CD1c-positive myeloid dendritic cell (primary cell): ENCODE data around the gene SULT1C4.
A peak's percentile ranks its signal among the peaks of the same experiment; 100 is the strongest.
"Not testable (repeated sequence)": the region's sequence is repeated elsewhere in the genome, so short reads cannot be mapped to it uniquely, and the experiment has no call there.

ENCODE experiments used
- DNase-seq: peaks from one replicate; pipeline ENCODE4 v3.0.0-alpha.2; 2016; ENCODE audit errors: extremely low spot score

SULT1C4 gene

DNA sequence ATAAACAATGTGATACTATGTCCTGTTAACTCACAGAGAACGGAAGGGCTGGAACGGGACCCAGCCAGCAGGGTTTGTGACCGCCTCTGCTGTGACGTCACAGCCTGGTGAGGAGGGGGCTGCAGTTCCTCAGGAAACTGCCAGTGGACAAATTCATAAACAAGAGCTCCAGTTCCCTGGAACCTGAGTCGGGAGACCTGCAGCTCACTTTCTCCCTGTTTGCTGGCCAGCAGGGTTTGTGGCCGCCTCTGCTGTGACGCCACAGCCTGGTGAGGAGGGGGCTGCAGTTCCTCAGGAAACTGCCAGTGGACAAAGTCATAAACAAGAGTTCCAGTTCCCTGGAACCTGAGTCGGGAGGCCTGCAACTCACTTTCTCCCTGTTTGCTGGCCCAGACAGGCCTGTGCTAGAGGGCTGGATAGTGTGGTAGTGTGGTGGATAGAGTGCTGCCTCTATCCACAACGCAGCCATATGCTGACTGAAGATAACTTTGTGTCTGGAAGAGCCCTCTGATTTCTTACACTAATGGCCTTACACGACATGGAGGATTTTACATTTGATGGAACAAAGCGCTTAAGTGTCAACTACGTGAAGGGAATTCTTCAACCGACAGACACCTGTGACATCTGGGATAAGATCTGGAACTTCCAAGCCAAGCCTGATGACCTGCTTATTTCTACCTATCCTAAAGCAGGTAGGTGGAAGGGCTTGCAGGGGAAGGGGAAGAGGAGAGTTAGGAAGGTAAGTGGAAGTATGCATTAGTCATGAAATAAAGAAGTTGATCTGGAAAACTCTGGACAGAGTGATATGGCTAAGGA, at the start of gene SULT1C4:
TSS of gene SULT1C4 (plus strand) at position 140 of the 816 bp plus-strand sequence. CDS start at position 524, 384 bp downstream.
- DNase-seq: peak; percentile 22

DNA sequence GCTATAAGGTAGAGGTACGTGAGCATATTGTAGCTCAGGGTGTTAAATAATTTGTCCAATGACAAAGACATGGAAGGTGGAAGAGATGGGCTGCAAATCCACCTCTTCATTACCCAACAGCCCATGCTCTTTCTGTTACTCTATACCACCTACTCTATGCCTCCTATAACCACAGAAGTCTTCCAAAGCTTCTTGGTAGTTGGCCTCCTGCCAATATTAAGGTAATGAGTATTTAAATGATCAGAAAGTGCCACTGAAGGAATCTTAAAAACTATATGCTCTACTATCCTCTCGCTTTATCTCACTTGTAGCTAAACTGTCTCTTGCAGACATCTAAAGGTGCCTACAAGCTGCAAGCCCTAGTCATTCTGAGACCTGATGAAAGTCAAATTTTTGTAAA, 48.0 kb upstream of the SULT1C4 start:
- no peak for DNase-seq

DNA sequence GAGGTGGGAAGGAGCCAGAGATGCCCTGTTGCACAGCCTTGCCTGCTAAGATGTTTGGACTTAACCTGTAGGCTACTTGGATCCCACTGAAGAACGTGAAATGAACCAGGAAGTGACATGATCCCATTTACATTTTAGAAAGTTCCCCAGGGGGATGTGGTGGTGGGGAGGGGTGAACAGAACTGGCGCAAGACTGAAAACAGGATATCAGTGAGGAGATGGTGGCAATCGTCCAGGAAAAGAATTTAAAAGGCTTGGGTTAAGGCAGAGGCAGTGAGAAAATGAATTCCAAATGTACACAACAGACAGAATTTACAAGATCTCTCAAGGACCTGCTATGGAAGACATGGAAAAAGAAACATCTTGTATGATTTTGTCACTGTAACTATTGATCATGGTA, 46.8 kb upstream of the SULT1C4 start:
- DNase-seq: no peak

DNA sequence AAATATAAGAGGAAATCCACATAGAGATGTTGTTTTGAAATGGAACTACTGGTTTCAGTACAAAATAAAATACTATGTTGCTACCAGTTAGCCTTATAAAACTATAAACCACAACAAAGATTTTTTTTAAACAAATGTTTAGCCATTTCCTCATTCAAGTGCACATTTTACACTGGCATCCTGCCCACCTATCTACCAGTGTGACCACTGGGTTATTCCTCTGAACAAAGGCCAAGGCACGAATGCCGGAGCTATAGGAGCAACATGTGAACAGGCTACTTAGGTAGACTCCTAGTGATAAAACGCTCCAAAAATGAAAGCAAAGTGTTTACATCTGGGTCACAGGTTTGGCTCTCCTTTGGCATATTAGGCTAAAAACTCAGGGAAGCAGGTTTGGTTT, 31.8 kb upstream of the SULT1C4 start:
- no peak for DNase-seq

DNA sequence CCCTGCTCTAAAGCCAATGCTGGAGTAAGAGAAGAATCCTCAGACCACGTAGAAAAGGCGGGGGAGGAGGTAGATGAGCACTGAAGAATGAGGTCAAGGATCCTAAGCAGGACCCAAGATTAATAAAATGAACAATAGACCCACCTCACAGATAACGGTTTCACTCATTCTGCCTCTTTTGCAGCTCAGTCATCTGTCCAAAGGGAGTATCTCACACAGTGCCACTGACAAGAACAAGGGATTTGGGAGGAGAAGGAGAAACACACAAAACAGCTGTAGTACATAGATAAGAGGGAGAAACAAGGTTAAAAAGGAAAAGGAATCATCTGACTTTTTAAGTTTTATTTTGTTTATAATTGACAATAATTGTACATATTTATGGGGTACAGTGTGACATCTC, 30.9 kb upstream of the SULT1C4 start:
- DNase-seq: no peak

DNA sequence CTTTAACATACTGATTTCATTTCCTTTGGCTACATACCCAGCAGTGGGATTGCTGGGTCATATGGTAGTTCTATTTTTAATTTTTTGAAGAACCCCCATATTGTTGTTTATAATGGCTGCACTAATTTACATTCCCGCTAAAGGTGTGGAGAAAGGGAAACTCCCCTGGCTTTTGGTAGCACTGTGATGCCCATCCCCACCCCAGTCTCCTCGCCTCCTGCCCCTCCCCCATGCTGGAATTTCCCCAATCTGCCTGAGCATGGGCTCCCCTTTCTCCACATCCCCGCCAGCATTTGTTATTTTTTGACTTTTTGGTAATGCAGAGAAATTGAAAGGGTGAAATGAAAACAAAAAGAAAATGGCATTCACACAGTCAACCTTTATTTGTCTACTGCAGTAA, 30.0 kb upstream of the SULT1C4 start:
- DNase-seq: no peak

DNA sequence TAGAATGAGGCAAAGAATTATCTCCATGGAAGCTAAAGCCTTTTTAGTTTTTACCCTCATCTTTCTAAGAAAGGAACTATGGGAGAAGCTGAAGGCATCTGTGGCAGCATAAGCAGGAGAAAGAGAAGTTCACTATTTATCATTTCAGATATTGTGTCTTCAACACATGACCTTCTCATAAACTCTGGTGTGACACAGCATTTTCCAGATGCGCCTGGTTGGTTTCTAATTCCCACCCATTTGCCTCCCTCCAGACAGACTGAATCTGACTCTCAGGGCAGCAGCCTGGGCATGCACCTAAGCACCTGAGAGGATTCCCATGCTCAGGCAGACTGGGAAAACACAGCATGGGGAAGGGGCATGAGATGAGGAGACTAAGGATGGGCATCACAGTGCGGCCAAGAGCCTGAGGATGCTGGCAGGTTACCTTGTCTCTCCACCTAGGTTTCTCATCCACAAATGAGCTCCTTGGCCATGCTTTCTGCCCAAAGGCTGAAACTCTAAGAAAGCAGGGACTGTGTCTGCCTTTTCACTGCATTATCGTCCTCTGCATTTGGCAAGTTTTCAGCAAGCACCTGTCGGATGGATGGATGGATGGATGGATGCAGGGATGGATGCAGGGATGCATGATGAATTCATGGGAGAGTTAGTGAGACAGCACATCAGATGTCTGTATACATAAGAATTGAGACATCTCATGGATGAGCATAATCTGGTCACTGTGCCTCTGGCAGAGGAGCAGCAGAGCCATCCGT, 28.8 kb upstream of the SULT1C4 start:
- DNase-seq: no peak

DNA sequence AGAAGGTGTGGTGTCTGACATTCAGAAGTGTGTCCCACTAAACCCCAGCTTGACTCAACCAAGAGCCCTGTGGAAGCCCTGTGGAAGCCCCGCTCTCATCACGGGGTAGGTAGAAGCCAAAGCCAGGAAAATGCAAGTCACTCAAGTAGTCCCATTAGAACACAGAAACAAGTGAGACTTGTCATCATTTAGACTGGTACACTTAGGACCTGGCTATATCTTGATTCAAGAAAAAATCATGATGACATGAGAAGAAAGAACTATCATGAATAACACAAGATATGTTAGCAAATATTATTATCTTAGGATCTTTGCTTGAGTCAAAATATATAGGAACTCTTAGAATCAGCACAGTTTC, 28.2 kb upstream of the SULT1C4 start:
- no peak for DNase-seq

DNA sequence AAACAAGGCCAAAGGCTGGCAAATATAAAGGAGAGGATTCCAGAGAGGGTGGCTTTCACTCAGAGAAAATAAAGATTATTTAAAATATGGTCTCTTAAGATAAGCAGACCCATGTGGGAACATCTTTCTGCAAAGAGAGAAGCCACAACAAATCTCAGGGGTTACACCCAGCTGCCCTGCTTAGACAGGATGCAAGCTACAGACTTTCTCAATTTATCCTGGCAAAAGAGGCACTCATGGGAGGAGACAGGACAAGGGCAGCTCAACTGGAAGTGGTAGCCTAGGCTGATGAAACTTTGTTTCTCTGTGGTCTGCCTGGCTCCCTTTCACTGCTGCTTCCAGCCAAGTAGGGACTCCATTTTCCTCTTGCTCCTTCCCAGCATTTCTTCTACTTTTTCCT, 25.9 kb upstream of the SULT1C4 start:
- no peak for DNase-seq

DNA sequence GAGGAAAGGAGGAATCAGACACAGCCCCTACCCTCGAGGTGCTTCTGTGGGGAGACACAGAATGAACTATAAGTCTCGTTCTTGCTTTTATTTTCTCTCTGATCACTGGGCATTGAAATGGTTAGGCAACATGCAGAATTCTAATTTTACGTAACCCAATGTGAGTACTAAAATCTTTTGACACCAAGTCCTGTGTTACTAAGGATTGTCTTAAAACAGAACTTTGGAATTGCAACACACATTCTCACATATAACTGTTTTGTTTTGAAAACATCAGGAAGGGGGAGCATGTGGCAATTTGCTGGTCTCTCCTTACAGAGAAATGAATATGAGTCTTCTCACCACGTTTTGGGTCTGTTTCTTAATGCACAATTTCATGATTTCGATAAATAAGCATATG, 23.6 kb upstream of the SULT1C4 start:
- DNase-seq: no peak

DNA sequence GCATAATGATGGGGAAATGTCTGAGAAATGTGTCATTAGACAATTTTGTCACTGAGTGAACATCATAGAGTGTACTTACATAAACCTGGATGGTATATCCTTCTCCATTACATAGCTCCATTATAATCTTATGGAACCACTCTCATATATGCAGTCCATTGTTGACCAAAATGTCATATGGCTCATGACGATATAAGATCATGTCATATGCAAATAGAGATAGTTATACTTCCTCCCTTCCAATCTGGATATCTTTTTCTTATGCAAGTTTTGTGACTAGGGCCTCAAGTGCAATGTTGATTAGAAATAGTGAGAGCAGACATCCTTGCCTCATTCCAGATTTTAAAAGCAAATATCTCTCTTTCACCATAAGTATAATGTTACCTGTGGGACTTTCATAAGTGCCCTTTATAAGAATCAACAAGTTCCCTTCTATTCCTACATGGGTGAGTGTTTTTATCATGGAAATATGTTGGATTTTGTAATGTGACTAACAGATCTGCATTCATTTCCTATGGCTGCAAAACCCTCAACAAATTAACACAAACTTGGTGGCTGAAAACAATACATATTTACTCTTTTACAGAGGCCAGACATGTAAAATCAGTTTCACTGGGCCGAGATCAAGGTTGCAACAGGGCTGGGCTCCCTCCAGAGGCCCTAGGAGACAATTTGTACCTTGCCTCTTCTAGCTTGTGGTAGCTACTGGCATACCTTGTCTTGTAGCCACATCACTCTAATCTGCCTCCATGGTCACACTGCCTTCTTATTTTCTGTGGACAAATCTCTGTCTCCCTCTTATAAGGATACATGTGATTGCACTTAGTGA, 21.6 kb upstream of the SULT1C4 start:
- DNase-seq: no peak

DNA sequence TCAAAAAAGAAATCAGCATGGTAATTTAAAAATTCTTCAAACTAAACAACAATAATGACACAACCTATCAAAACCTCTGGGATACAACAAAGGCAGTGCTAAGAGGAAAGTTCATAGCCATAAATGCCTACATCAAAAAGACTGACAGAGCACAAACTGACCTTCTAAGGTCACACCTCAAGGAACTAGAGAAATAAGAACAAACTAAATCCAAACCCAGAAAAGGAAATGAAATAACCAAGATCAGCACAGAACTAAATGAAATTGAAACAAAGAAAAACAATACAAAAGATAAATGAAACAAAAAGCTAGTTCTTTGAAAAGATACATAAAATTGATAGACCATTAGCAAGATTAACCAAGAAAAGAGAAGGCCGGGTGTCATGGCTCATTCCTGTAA, 18.4 kb upstream of the SULT1C4 start:
- DNase-seq: not testable (repeated sequence)

DNA sequence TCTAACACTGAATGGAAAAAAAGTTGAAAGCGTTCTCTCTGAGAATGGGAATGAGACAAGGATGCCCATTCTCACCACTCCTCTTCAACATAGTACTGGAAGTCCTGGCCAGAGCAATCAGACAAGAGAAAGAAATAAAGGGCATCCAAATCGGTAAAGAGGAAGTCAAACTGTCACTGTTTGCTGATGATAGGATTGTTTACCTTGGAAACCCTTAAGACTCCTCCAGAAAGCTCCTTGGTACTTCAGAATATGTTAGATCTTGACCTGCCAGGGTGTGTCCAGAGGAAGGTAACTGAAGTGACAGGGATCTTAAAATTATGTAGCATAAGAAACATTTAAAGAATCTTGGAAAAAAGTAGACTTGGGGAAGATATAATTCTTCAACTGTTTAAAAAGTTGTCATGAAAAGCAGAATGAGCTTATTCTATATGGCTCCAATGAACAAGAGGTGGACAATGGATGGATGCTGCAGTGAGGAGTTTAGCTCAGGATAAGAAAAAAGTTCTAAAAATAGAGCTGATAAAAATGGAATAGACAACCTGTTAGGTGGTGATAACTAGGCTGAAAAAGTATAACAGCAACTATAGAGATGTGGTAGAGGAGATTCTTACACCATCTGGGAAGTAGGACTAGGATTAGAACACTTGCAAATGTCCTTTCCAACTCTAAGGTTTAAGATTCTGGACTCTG, 16.8 kb upstream of the SULT1C4 start:
- no peak for DNase-seq

DNA sequence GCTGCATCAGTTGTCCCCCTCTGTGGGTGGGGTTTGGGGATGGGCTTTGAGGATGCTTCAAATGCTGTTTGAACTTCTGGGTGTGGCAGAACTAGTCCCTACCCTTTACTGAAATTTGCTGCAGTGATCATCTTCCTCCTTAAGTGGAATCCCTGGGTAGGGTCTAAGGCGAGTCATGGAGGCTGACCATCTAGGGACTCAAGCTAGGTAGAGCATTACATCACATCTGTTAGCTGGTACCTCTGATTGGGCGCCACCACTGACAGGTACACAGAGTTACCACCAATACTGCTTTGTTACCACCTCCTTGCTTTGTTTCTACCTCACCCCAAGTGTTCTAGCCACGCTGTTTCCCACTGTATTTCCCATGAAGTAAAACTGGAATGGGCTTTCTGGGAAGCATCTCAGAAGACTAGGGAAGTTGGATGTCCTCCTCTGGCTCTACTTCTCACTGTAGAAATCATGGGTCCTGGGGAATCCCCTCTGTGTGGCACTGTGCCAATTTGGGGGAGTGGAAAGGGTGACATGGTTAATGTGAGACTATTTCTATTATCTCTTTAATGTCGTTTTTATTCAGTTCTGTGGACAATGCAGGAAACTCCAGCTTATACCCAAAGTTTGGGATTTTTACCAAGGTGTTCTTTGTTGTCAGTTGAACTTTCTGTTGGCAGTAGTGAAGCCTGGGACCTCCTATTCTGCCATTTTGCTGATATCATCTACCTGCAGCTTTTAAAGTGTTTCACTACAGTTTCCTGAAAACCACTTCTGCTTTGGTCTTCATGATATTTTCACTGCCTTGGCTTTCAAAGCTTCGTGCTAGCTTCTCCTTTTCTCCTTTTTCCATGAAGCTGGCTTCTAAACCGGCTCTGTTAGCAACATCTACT, 14.5 kb upstream of the SULT1C4 start:
- DNase-seq: peak; percentile 46

DNA sequence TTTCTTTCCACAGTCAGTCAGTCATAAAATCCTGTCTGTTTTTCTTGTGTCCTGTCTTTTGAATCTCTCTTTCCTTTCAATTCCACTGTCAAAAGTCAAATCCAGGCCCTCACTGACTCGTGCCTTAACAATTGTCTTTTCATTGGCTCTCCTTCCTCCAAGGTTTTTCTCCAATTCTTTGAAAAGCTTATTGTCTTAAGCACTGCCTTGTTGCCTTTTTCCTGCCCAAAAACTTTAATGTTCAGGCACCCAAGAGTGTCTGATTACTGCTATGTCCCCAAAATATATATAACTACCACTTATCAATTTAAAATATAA, 13.9 kb upstream of the SULT1C4 start:
- DNase-seq: no peak

DNA sequence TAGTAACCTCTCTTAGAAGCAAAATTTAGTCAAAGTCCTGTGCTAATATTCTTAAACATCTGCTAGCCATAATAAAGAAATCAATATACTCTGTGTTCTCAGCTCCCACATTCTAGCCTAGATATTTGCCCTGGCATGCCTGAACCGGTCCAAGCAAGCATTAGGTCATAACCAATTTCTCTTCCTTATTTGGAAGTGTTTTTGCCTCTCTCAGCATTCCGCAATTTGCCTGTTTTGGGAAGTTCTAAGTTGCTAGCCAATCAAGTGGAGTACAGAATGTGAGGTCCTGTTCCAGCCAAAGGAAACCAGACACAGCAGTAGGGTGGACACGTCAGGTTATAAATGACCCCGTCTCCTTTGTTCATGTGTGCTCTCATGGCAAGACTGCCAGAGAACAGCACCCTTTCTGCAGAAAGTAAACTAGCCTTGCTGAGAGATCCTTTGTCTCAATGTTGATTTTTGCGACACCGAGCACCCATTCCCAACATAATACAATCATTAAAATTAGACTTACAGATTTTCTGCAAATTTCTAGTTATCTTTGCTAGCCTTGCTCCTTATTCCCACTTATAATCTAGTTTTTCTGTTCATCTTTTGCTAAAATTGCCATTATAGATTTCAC, 13.0 kb upstream of the SULT1C4 start:
- peak; percentile 38 for DNase-seq

DNA sequence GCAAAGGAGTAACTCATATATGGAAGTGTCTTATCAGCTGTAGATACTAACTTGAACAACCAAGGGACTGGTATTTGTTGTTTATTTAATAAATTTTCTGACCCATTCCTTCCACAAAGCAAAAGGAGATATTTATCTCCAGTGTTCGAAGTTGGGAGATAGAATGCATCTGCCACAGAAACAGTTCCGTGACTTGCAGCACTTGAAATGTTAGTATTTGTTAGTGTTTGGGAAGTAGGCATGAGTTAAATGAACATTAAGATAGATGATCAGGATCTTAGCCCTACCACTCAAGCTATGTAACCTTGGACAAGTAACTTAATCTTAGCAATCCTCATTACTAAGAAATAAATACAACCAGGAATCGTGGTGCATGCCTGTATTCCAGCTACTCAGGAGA, 12.1 kb upstream of the SULT1C4 start:
- DNase-seq: no peak

DNA sequence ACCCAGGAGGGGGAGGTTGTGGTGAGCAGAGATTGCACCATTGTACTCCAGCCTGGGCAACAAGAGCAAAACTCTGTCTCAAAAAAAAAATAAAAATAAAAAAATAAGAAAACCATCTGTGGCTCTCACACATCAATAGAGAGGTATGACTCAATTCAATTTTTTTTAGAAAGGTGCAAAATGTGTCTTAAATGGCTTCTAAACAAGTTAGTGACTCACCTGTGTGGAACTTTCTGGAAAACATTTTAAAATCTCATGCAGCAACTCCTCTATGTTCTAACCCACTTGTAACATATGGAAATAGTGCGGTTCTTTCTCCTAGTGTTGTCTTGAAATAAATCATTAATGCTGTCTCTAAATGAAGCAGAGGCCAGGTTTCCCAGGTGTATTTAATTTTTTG, 10.7 kb upstream of the SULT1C4 start:
- no peak for DNase-seq

DNA sequence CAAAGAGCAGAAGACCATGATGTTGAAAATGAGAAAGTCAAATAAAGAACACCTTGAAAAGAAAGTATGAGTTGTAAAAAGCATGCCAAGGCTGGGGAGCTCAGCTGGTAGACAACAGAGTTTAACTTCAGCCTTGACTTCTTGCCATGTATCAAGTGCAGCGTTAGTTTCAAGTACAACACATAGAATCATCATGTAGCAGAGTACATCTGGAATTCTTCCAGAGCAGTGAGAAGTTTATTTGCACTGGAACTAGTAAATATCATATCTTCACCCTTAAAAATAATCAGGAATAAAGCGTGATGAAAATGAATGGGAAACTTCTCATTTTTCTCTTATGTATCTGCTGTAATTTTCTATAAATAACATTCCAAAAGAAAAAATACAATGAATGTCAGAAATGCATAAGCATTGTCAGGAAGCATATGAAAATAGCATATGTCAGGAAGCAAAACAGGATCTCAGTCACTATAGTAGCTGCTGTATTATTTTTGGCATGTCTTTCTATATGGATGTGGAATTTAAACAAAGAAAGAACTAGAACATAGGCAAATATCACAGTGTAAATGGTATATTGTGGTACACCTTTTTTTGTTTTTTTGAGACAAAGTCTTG, 10.1 kb upstream of the SULT1C4 start:
- DNase-seq: no peak

DNA sequence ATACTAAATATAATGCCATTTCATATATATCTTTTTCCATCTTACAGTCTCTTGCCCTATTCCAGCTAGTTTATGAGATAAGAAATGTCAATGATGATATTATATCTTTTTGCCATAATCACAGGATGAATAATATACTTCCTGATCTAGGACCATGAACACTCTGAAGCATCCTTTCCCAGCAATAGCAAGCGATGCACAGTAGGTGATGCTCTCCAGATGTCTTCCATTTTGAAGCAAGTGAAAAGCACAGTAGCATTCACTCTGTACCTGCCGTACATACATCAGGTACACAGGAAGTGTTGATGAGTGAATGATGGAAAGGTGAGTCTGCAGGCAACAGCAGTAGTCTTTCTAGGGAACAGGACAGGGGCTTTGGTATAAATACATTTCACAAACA, 8.6 kb upstream of the SULT1C4 start:
- no peak for DNase-seq
